GM21717 (cell line): Measurements from ENCODE around the gene FLNA.
"Not testable (repeated sequence)": the region's sequence is repeated elsewhere in the genome, so short reads cannot be mapped to it uniquely, and the experiment has no call there.

Experiments
- ATAC-seq: cut with Tn5 transposase; IDR thresholded peaks from one replicate; pipeline ENCODE4 v1.9.1; 2021; ENCODE audit warnings: mild to moderate bottlenecking, moderate library complexity; ENCODE audit not compliant: unreplicated experiment

FLNA gene, protein sequence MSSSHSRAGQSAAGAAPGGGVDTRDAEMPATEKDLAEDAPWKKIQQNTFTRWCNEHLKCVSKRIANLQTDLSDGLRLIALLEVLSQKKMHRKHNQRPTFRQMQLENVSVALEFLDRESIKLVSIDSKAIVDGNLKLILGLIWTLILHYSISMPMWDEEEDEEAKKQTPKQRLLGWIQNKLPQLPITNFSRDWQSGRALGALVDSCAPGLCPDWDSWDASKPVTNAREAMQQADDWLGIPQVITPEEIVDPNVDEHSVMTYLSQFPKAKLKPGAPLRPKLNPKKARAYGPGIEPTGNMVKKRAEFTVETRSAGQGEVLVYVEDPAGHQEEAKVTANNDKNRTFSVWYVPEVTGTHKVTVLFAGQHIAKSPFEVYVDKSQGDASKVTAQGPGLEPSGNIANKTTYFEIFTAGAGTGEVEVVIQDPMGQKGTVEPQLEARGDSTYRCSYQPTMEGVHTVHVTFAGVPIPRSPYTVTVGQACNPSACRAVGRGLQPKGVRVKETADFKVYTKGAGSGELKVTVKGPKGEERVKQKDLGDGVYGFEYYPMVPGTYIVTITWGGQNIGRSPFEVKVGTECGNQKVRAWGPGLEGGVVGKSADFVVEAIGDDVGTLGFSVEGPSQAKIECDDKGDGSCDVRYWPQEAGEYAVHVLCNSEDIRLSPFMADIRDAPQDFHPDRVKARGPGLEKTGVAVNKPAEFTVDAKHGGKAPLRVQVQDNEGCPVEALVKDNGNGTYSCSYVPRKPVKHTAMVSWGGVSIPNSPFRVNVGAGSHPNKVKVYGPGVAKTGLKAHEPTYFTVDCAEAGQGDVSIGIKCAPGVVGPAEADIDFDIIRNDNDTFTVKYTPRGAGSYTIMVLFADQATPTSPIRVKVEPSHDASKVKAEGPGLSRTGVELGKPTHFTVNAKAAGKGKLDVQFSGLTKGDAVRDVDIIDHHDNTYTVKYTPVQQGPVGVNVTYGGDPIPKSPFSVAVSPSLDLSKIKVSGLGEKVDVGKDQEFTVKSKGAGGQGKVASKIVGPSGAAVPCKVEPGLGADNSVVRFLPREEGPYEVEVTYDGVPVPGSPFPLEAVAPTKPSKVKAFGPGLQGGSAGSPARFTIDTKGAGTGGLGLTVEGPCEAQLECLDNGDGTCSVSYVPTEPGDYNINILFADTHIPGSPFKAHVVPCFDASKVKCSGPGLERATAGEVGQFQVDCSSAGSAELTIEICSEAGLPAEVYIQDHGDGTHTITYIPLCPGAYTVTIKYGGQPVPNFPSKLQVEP (N-terminal part only)

DNA sequence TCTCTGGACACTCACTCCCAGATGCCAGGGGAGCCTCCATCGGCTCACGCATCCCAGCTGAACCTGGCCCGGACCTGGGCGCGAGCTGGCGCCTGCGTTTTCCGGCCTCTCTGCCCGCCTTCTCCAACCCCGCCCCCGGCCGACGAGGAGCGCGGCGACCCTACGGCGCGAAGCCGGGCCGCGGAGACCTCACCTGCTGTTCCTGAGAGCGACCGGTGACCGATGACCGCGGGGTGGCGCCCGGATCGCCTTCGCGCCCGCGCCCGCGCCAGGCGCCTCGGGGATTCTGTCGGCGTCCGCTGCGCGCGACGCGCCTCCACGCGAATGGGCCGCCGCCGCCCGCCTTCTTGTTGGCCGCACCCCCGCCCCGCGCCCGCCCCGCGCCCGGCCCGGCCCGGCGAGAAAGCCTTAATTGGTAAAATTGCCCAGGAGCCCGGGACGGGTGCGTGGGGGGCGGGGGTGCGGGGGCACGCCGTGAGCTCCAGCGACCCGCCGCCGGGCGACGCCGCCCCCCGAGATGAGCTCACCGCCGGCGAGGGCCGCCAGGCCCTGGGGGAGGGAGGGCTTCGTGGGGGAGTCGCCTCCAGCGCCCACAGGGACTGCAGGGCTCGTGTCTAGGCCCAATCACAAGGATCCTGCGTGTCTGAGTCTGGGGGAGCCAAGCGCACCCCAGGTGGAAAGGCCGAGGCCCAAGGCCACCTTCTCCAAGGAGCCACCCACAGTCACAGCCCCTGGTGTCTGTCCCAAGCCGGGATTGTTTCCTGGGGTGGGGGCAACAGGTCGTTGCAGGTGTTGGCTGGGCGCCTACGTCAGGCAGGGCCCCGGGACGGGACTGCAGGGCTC, at the start of gene FLNA:
Gene FLNA, minus strand, starts transcription at position 322 of the 843 bp plus-strand sequence. CDS start 3,389 bp downstream, outside the sequence.
- no peak for ATAC-seq

DNA sequence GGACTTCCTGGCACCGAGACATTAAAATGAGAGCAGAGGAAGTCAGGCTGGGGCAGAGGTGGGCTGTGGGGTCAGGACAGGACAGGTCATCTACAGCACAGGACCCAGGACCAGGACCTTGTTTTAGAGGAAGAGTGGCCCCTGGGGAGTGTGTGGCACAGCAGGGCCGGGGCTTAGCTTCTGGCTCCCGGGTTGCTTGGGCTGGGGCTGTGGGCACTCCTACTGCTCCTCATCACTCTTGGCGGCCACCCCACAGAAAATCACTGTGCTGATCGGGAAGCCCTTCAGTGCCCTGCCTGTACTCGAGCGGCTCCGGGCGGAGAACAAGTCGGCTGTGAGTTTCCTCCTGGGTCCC, 45.9 kb upstream of the FLNA start:
- ATAC-seq: no peak

DNA sequence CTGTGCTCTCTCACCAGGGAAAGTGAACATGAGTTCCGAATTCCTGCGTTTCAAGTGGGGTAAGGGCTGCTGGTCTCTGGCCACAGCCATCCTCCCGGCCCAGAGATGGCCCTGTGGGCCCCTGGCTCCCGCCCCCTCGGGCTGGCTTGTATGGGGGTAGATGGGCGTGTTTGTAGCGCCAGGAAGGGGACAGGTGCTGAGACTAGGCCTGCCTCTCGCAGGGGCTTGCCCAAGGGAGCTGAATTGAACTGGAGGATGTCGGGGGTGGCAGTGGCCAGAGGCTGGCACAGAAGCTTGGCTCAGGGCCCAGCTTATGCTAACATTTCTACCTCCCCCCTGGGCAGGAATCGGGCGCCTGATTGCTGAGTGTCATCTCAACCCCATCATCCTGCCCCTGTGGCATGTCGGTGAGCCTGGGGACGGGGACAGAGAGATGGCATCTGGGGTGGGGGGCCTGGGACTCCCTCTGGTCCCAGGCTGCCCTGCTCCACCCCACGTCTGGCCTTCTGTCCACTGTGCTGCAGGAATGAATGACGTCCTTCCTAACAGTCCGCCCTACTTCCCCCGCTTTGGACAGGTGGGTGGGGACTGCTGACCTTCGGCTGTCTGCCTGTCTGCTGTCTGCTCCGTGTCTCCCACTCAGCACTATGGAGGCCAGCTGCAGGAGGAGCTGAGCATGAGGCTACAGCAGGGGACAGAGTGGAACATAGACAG, 45.4 kb upstream of the FLNA start:
- ATAC-seq: no peak

DNA sequence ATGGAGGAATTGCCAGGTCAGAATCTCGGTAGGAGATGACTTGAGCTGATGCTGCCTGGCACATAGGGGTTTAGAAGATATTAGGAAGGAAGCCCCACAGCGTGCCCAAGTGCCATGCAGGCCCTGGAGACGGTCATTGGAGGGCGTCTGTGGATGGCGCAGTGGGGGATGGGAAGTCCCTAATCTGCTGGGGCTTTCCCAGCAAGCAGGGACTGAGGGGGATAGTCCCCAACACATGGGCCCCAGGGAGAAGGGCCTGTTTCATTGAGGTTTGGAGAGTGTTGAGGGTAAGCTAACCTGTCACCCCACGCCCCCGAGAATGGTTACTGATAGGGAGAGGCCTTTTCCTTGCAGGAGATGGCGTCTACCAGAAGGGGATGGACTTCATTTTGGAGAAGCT, 44.8 kb upstream of the FLNA start:
- no peak for ATAC-seq

DNA sequence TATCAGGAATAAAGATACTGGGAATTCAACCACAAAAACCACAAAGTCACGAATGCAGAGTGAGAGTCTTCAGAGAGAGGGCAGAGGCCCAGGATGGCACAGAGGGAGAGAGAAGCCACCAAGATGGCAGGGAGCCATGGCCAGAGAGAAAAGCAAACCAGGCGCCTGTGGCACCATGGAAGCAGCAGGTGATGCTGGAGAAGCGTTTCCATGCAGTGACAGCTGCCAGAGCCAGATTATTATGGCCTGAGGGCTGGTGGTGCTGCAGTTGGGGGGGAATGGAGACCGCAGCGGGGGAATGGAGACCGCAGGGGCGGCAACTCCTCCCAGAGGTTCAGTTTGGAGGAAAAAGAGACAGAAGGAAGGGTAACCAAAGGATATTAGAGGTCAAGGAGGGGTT, 42.7 kb upstream of the FLNA start:
- no peak for ATAC-seq

DNA sequence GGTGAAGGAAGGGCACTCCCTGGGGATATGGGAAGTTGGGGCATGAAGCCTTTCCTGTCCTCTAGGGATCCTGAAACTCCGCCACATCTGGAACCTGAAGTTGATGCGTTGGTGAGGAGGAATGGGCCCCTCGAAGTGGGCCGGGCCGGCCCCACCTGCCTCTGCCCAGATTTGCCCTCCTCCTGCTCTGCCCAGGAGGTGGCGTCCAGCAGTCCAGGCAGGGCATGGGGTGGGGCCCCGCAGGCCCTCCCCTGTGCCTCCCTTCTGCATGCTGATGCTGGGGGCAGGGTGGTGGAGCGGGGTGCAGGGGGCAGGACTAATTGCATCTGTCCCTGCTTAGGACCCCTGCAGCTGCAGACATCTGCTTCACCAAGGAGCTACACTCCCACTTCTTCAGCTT, 38.7 kb upstream of the FLNA start:
- no peak for ATAC-seq

DNA sequence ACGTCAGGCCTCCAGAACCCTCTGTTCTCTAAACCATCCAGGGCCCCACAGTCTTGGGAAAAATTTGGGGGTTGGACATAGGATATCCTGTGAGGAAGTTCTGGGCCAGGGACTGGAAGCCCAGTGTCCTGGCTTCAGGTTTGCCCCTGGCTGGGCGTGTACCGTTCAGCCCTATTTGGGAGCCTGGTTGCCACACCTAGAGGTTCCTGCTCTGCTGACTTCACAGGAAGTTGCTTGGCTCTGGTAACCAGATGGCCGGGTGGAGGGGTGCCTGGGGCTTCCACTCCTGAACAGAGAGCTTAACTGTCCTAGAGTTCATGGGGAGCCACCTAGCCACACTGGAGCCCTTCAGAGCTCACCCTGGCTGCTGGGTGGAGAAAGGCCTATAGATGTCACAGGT, 38.0 kb upstream of the FLNA start:
- no peak for ATAC-seq

DNA sequence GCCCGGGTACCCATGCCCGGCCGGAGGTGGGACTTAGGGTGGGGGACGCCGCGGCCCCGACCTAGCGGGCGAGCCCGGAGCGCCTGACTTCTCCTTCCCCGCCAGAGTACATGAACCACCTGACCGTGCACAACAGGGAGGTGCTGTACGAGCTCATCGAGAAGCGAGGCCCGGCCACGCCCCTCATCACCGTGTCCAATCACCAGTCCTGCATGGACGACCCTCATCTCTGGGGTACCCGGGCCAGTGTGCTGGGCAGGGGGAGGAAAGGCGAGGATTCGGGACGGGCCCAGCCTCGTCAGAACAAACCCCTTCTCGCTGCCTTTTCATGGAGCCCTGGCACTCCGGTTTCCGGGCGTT, 37.5 kb upstream of the FLNA start:
- peak; percentile 57 for ATAC-seq

DNA sequence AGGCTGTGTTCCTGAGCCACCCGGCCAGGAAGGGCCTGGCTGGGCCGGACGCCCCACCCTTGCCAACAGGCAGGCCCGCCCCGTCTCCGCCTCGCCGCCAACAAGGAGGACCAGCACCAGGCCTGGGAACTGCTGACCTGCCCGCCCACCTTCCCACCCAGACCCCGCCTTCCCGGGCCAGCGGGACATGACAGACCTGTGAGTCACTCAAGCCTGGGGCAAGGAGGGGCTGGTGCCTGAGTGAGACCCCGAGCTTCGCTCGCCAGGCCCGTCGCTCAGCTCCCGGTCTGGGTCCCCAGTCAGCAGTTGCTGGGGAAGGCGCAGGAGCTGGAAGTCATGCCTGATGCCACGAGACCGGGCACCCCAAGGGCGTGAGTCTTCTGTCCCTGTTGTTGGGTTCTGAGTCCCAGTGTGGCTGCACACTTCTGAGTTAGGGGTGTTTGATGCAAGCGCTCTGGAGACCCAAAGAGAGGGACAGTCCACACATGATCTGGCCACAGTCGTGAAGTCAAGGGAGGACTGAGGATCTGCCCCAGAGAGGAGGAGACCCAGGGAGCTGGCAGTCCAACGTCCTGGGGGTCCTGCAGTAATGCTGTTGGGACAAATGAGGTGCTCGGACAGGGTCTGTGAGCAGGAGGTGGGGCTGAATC, 34.9 kb upstream of the FLNA start, which contains the start of gene DNASE1L1:
Gene DNASE1L1, minus strand, starts transcription at position 33 of the 650 bp plus-strand sequence. CDS start 3,686 bp downstream, outside the sequence.
- no peak for ATAC-seq

DNA sequence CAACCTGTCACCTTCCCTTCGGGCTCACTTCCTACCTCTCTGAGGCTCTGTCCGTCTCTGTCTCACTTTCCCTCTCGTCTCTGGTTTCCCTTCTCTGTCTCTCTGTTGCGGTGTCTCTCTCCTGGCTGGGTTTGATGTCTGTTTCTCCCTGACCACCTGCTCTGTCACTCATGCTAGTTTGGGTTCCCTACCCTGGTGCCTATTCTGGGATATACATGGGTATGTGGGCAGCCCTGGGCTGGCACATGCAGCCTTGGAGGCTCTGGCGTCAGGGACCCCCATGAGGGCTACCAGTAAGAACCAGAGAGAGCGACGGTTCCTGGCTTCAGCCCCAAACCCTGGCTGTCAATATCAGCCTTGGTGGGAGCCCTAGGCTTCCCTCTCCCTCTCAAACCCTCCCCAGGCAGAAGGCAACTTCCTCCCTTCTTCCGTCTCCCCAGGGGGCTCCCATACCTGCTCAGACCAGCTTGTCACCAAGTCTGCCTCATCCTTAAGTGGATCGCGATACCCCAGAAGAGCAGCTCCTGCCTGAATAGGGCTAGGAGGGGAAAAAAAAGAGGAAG, 34.3 kb upstream of the FLNA start:
- ATAC-seq: no peak

DNA sequence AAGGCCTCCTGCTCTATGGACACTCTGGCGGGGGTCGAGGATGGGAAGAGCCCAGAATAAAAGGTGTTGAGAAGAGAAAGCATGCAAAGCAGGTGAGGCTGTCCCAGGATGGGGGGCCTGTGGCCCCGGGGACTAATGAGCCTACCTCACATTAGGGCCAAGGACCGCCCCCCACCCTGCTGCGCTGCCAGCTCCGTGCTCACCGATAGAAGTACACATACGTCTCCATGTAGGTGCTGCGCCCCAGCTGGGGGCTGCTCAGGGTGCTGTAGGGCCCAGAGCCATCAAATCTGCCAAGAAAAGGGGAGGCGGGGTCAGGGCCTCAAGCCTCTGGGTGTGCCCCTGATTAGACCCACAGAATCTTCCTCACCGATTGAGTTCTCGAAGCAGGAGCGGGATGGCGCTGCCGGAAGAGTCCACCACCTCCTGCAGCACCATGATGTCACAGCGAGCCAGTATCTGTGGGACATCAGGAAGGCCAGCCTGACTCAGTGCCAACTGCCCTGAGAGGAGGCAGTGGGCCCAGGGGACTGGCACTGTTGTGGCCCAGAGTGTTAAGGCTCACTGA, 30.3 kb upstream of the FLNA start:
- ATAC-seq: no peak

DNA sequence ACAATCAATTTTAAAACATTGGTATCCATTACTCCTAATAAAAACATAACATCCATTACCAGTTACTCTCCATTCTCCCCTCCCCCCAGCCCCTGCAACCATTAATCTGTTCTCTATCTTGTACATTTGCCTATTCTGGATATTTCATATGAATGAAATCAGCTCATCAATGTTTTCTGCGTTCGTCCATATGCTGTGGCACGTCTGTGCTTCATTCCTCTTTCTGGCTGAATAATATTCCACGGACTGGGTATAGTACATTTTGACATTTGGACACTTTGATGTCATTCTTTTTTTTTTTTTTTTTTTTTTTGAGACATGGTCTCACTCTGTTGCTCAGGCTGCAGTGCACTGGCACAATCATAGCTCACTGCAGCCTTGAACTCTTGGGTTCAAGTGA, 29.4 kb upstream of the FLNA start:
- no peak for ATAC-seq

DNA sequence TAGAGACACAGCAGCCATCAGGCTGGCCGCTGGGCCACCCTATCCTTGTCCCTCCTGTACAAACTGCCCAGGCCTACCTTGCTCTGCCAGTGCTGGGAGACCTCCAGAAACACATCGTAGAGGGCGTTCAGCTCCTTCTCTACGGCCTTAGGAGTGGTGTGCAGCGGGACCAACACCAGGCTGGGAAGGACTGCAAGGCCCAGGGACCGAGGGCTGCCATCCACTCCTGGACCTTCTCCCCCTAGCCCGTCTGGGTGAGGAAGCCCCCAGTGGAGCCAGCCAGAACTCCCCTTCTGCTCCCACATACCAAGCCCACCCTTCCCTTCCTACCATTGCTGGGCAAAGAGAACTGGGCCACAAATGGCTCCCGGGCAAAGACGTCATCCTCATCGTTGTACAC, 28.8 kb upstream of the FLNA start:
- no peak for ATAC-seq

DNA sequence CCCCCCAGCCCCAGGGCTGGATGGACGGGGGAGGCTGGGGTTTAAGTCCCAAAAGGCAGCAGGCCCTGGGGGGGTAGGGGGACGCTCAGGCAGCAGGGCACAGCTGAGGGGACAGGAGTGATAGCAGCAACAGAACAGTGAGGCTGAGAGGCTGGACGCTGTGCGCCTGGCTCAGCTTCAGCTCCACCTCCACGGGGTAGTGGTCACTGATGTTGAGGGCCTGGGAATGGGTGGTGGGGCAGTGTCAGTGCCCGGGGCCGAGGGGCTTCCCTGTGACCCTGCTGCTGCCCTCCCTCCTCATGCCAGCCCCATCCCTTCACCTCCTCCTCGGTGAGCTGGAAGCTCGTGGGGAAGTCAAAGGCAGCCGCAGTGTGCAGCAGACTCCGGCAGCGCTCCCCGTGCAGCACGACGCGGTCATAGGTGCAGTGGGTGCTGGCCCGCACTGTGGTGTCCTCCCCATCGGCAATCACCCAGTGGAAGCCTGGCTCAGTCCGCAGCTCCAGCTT, 28.2 kb upstream of the FLNA start:
- no peak for ATAC-seq

DNA sequence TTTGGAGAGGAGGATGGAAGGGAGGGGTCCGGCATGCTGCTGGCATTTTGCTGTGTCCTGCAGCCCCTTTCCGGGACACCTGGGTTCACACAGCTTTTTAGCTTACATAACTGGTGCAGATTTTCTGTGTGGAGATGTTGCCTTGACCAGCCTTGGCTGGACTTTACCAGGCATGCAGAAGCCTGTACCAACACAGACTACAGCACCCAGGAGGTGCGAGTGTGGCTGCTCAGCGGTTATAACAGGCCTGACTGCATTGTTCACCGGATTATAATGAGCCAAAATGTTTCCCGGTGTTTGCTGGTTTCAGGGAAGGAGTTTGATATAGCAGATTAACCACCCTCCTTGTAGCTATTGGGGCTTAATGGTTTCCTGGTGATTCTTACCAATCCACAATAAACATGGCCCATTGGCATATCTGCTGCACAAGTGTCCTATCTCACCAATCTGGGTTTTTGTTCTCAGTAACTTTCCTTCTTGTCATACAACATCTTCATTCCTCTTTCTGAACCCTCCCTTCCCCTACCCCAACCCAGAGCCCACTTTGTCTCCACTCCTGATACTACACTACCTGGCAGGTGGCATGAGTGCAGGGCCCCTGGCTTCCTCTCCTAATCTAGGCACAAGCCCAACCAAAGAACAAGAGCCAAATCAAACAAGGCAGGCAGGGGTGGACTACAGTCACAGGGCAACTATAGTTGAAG, 27.6 kb upstream of the FLNA start:
- ATAC-seq: no peak

DNA sequence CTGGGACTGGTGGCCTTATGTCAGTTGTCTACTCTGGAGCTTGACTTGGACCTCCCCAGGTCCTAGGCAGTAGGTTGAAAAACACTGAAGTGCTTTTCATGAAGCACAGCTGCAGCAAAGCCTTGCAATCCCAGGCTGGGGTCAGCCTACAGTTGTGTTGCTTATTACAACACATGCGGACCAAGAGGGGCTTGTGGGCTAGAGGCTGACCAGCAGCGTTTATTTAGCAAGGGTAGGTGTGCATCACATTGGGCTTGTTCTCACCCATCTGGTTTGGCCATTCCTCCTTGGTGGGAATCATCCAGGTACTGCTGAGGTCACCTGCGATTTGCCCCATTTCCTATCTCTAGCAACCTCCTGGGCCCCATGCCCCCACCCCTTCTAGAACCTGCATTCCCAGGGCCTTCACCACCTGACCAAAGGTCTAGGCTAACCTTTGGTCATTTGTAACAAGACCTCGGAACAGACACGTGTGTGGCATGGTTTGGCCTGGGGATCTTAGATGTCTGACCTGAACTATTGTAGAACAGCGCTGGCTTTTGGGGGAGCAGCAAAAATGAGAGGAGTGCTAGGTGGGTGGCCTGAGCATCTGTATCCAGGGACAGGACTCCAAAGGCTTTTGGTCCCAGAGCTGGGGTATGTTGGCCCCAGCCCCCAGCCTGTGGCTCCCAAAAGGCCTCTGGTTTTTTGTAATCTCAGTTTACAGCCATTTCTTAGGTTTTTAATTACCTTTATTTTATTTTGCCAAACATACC, 26.8 kb upstream of the FLNA start:
- ATAC-seq: no peak

DNA sequence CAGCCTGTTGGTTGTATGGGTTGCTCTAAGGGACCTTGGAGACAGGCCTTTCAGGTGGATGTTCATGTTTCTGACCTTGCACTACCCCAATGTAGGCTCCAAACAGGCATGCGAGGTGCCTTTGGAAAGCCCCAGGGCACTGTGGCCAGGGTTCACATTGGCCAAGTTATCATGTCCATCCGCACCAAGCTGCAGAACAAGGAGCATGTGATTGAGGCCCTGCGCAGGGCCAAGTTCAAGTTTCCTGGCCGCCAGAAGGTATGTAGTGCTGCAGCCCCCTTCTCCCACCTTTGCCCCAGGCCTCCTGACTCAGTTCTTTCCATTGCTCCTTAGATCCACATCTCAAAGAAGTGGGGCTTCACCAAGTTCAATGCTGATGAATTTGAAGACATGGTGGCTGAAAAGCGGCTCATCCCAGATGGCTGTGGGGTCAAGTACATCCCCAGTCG, 26.0 kb upstream of the FLNA start:
- not testable (repeated sequence) for ATAC-seq
